Panc1 (cell line): ENCODE results near the gene RNF11. TPM values are rescaled to one million over a fixed set of nuclear protein-coding genes. Genes with fewer than 3 reads are reported as not detected.

Source experiments
- ATAC-seq: fragments of 200-7000 bp; cut with Tn5 transposase; 2 replicates; pipeline ENCODE4 v1.9.1; 2020; ENCODE audit warnings: mild to moderate bottlenecking, moderate library complexity
- BruUV-seq: library from RNA; stranded (reverse); fragments of 400-500 nt; replicated peaks from 2 replicates; lab custom pipeline; 2021; lab: Mats Ljungman, UMichigan
- CTCF ChIA-PET: fragments of 300-600 bp; sonication (Branson Sonifier 250); formaldehyde crosslinking; loops from one replicate; lab custom pipeline; 2022; ENCODE audit warnings: antibody characterized with exemption; lab: Charles Lee
- POLR2A ChIA-PET: fragments of 300-600 bp; sonication (Branson Sonifier 250); formaldehyde crosslinking; loops from one replicate; lab custom pipeline; 2022; ENCODE audit warnings: antibody characterized with exemption; lab: Charles Lee
- DNase-seq: peaks from one replicate; pipeline ENCODE4 v3.0.0-alpha.2; 2010; ENCODE audit warnings: low read depth, low spot score
- H3K27ac ChIP-seq: 2 replicates; pipeline ENCODE4 v1.5.1; 2011; ENCODE audit warnings: mild to moderate bottlenecking, low read length, inconsistent platforms
- H3K27me3 ChIP-seq: fragments of 200-500 bp; sonication (Bioruptor generic); 2 replicates; pipeline ENCODE4 v1.6.0; 2014; ENCODE audit warnings: low read length, inconsistent platforms; ENCODE audit not compliant: control insufficient read depth, insufficient read depth
- H3K36me3 ChIP-seq: fragments of 200-500 bp; sonication (Bioruptor generic); 2 replicates; pipeline ENCODE4 v1.5.1; 2014; ENCODE audit warnings: inconsistent platforms, mild to moderate bottlenecking, low read length, moderate library complexity; ENCODE audit not compliant: control insufficient read depth, insufficient read depth
- H3K4me1 ChIP-seq: 2 replicates; pipeline ENCODE4 v1.5.1; 2011; ENCODE audit warnings: inconsistent platforms, mild to moderate bottlenecking, low read length, moderate library complexity; ENCODE audit not compliant: control insufficient read depth, insufficient read depth
- H3K4me3 ChIP-seq, 2 experiments: 2 replicates each; pipeline ENCODE4 v1.5.1; 2011 to 2012; ENCODE audit warnings: low read depth in 2 of 2, low read length in 2 of 2, mild to moderate bottlenecking in 2 of 2, inconsistent platforms in 1 of 2, moderate library complexity in 1 of 2
- H3K9me3 ChIP-seq: fragments of 200-500 bp; sonication (Bioruptor generic); 2 replicates; pipeline ENCODE4 v1.5.1; 2014; ENCODE audit warnings: low read depth, mild to moderate bottlenecking, inconsistent platforms, low read length, moderate library complexity; ENCODE audit not compliant: control insufficient read depth, insufficient read depth
- CTCF ChIP-seq: fragments of 450-650 bp; IDR thresholded peaks from 2 replicates; pipeline ENCODE4 v1.5.1; 2017; ENCODE audit warnings: mild to moderate bottlenecking
- POLR2AphosphoS5 ChIP-seq: IDR thresholded peaks from 2 replicates; pipeline ENCODE4 v1.6.1; 2012; ENCODE audit warnings: mild to moderate bottlenecking, low read depth, low read length, moderate library complexity
- REST ChIP-seq, 2 experiments: IDR thresholded peaks; 2 replicates each; pipeline ENCODE4 v1.6.1; 2011 to 2012; ENCODE audit warnings: low read depth in 2 of 2, control low read depth in 1 of 2, low read length in 1 of 2, mild to moderate bottlenecking in 1 of 2, moderate library complexity in 1 of 2; ENCODE audit not compliant: insufficient read depth in 1 of 2
- SIN3A ChIP-seq: IDR thresholded peaks from 2 replicates; pipeline ENCODE4 v1.6.1; 2012; ENCODE audit warnings: low read depth, mild to moderate bottlenecking, low read length, moderate library complexity, borderline replicate concordance; ENCODE audit not compliant: insufficient read depth
- TCF7L2 ChIP-seq: IDR thresholded peaks from 2 replicates; pipeline ENCODE4 v1.6.1; 2011; ENCODE audit warnings: mild to moderate bottlenecking, low read depth, low read length, inconsistent platforms
- in situ Hi-C: cut with HindIII; loops from 2 replicates; pipeline ENCODE4 v1.10.0; 2016; ENCODE audit warnings: low sequenced_read_pairs, low pct_unique_long_range_greater_than_20kb
- intact Hi-C: fragments of 100-400 bp; cut with micrococcal nuclease; formaldehyde crosslinking; loops from one replicate; pipeline ENCODE4 v1.10.0; 2022; ENCODE audit not compliant: unreplicated experiment
- total RNA-seq: library from RNA; stranded (reverse); gene quantifications from one replicate; pipeline ENCODE4 v1.2.1, GENCODE V29; 2021; ENCODE audit not compliant: unreplicated experiment

The RNF11 gene
- total RNA-seq, 1 experiment from 2014 or later, result 86.0 TPM

- ChIA-PET CTCF (no interaction called here), POLR2A (interaction anchor here (0.7 kb wide), 1 partner anchor 856 kb away, joined by 3 read pairs; no protein-coding TSS in a partner anchor)
- H3K4me1 ChIP-seq, result peaks cover 6% of the 10 kb centered on the region
- DNase-seq, result no peak
- BruUV-seq, result no TSS peak
- in situ Hi-C loops (no loop called here), intact Hi-C loops (no loop called here)
- H3K27ac ChIP-seq, result no peak overlapping the region
- no peaks in the 10 kb centered on the region for H3K9me3 ChIP-seq
- no peaks in the 10 kb centered on the region for H3K27me3 ChIP-seq
- TF ChIP-seq CTCF (no peak), REST (IDR thresholded peaks at IDR 0.05; ENCODE audit: insufficient read depth in 1 of 2, low read depth in 2 of 2, low read length in 1 of 2) (no peak), SIN3A (no peak), TCF7L2 (no peak), POLR2AphosphoS5 (no peak)
- no peak overlapping the region for H3K4me3 ChIP-seq
- ATAC-seq, result no peak
- no peaks in the 10 kb centered on the region for H3K36me3 ChIP-seq
Measured at GRCh38 chr1:51255331-51255730, 19.3 kb downstream of the RNF11 start.

GRCh38 chr1:51263147-51263877 lies 27.2 kb downstream of the RNF11 start:
- intact Hi-C loops, result no loop called here
- H3K4me1 ChIP-seq, result peaks cover 25% of the 10 kb centered on the region
- no peak overlapping the region for H3K27ac ChIP-seq
- no peak overlapping the region for H3K4me3 ChIP-seq
- ChIA-PET POLR2A (no interaction called here), CTCF (interaction anchor here (0.6 kb wide), 1 partner anchor 29 kb away, joined by 5 read pairs; no protein-coding TSS in a partner anchor)
- no peak for DNase-seq
- no TSS peak for BruUV-seq
- H3K27me3 ChIP-seq, result no peaks in the 10 kb centered on the region
- no peaks in the 10 kb centered on the region for H3K9me3 ChIP-seq
- in situ Hi-C loops, result no loop called here
- TF ChIP-seq CTCF (no peak), POLR2AphosphoS5 (no peak), REST (IDR thresholded peaks at IDR 0.05; ENCODE audit: insufficient read depth in 1 of 2, low read depth in 2 of 2, low read length in 1 of 2) (no peak), SIN3A (no peak), TCF7L2 (no peak)
- no peaks in the 10 kb centered on the region for H3K36me3 ChIP-seq
- ATAC-seq, result no peak
